Fibroblast of peridontal ligament (primary cell): ENCODE measurements around the gene MROH2B.
A peak's percentile ranks its signal among the peaks of the same experiment; 100 is the strongest.

ENCODE experiments used
- DNase-seq: peaks from one replicate; pipeline ENCODE4 v3.0.0-alpha.2; 2010; ENCODE audit errors: extremely low read depth

The MROH2B gene

DNA sequence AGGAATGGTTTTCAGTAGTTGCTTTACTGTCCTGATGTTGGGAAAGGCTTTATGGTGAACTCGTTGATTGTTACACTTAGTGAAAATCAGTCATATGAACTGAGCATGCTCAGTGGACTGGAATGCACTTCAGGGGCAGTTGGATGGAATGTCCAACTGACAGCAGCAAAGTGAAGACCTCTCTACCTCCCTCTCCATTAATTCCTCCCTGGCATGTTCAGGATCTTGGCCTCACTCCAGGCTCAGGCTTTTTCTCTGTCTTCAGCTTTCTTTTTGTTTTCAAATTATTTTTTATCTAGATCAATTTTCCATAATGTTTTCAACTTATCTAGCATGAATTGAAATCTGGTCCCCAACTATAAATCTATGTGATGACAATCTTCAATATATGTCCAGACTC is at the start of gene MROH2B:
MROH2B (minus strand) TSS at position 101 of the 400 bp plus-strand sequence. CDS start 490 bp downstream, outside the sequence.
- no peak for DNase-seq

DNA sequence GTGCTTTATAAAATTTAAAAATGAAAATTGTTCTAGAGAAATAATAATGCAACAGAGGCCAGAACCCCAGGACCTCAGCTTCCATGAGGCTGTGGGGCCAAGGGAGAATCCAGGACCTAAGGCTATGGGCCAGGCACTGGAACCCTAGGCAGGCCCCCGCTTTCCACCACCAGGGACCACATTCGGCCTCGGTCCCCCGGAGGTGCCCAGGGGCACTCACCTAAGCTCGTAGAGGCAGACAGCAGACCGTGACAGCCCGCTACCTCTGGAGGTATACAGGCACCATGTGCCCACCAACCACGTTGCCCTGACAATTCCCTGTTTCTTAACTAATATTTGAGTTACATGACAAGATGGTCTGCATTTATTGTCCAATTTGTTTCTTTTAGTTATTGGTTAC is 49.5 kb upstream of the MROH2B start:
- DNase-seq = no peak

DNA sequence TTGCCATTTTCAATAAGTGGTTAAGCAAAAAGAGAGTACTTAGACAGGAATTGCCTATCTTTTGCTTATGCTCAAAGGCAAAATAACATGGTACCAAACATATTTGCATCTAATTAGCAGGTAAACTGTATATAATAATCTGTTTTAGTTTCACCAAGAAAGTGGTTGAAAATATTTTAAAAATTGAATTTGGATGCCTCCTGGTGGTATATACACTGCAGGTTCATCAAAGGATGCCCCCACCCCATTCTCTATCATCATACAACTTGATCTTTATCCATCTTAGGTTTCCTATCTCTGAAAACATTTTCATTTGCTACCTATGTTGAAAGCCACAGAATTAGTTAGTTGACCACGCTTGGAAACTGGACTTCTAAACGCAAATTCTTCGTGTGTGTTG is 47.0 kb upstream of the MROH2B start:
- DNase-seq = no peak

DNA sequence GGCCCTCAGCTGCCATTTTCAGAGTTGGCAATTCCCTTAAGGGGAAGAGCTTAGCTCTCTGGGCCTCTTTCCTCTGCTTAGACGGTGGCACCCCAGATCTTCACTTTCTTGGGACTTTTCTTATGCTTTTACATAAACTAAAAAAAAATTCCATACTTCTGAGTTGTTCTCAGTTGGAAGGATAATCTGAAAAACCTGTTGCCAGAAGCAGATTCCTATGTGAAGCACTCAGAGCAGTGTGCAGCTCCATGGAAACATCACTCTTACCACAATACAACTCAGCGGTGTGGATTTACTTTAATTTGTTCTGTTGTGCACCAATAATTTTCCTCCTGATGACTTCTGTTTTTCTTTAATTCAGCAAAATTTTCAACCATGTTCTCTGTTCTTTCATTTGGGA is 44.1 kb upstream of the MROH2B start:
- DNase-seq = peak; percentile 95

DNA sequence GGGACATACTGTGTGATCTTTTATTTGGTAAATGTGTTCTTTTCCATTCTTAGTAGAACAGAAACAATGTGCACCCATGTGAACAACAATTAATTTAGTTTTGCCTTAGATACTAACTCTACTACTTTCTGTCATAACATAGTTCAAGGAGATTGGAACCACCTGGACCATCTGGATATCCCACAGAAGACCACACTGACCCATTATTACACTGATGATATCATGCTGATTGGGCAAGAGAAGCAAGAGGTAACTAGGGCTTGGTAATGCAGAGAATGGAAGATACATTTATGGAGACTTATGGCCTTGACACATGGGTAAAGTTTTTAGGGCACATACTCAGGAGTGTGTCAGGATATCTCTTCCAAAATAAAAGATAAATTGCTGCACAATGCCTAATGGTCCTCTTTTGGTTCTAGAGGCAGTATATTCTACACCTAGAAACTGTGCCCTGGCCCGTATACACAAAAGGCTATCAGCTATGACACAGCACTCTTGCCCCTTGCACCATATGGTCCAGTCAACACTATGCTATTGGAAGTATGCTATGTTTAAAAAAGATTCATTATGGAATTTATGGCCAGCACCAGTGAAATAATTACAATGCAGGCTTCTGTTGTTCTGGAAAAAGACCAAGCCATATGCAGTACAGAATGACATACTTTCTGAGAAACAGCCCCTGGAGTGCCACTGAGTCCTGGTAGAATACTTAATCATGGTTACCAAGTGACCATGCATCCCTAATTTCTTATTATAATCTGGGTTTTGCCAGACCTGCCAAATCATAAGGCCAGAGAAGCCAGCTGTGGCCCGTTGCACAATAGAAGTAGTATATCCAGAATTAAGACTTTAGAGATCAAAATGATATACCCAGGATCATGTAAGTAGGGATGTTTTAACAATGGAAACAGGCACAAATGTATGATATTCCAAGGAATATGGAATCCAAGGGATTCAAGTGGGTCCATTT is 41.6 kb upstream of the MROH2B start:
- peak; percentile 79 for DNase-seq

DNA sequence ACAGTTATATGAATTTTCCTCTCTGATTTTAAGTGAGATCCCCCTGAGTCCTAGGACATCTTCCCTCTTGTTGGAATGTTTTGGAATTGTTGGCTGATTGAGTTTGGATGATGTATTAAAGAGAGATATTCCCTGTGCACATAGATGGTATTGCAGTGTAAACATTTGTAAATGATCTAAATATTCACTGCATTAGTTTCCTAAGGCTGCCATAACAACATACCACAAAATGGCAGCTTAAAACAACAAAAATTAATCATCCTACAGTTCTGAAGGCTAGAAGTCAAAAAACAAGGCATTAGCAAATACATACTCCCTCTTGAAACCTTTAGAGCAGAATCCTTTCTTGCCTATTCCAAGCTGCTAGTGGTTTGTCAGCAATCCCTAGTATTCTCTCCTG is 38.0 kb upstream of the MROH2B start:
- DNase-seq = peak; percentile 63

DNA sequence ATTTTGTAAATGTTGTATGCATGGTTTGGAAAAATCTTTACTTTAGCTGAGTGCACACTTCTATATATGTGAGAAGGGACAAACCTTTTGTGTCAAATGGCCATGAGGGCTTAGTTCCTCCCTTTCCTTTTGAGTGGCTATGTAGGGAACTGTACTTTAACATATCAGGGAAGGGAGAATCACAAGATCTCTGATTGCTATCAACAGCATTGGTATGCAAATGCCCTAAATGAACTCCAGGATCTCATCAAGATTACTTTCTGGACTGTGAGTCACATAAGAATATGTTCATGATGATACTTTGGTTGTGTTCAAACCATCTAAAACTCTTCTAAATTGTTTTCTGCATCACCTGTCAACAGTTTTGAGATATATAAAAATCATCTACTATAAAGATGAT is 31.2 kb upstream of the MROH2B start:
- DNase-seq = no peak

DNA sequence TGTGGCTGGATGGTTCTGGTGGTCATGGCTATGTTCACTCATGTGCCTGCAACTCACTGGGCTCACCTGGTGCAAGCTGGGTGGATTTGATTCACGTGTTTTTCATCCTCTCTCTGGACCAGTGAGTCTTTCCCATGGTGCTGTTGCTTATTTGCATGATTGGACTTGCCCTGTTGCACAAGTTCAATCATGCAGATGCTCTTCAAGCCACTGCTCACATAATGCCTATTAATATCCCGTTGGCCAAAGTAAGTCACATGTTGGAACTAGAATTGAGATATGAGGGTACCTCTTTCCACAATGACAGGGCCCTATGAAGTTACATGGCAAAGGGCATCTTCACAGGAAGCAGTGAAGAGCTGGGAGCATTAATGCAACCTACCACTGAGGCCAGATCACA is 26.5 kb upstream of the MROH2B start:
- no peak for DNase-seq

DNA sequence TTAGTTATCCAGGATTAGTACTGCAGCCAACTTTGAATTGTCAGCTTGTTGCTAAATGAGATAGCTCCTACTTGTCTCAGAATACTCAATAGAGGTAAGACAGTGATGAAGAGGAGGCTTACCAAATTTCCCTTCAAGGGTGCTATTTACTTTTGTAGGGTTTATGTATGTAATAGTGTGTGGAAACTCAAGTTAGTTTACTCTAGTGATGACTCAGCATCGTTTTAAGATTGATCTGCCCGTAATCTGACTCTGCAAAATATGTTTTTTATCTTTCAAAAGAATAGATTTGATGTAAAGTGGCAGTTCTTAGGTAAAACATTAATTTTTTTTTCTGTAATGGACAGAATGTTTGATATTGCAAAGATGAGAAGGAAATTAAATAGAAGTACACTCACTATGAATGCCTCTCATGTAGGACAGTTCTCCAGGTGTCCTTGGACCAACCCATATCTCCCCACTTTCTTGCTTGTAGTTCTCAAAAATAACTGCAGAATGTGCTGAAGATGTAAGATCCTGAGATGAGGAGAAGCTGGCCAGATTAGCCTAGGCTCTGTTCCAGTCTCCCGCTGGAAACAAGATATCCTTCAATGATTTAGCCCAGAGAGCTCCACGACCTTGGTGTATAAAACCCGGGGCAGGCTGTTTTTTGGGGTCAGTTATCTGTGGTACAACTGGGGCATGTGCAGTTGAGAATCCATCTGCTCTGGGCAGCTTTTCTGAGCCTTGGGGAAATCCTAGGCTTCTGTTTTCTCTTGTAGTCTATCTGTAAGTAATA is 24.4 kb upstream of the MROH2B start:
- no peak for DNase-seq

DNA sequence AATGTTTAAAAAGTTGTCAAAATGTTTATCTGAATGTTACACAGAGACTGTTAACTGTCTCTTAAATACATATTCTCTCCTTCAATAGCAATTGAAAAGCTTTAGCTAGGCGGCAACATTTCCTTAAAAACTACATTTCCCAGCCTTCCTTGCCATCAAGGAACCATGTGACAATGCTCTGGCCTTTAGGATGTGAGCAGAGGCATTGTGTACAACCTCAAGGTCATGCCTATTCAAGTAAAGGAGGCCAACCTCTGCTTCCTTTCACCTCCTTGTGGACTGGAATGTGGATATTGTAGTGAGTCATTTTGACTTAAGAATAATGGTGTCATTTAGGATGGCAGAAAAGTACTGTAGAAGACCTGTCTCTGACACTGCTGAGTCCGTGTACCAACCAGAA is 23.7 kb upstream of the MROH2B start:
- DNase-seq = no peak

DNA sequence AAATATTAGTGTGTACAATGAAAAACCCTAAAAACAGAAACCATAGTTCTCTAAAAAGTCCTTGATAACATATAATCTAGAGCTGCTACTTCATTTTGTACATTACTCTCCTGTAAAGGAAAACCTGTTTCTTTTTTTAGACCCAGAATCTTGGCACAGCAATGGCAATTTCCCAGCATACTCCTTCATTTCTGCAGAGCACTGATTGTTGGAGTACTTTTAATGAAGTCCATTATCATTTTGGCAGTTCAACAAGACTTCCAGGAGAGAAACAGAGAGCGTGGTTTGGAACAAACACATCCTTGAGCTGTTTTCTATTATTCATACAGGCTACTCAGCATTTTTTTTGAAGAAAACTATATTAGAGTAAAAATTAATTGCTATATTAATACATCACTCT is 22.7 kb upstream of the MROH2B start:
- DNase-seq = no peak

DNA sequence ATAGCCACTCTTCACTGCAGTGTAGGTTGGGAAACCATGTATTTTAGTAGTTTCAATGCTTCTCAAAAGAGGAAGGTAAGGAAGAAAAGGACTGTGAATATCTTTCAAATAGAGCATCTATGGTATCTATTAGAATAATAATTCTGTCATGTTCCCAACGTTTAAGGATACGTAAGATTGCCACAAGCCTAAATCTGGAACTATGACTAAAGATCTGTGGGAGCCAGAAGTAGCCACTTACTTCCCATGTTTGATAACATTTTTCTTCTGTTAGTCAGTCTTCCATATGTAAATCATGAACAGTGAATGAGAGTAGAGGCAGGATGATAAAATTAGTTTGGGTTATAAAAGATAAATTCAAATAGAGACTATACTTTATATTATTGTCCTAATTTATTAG is 16.3 kb upstream of the MROH2B start:
- DNase-seq = peak; percentile 86

DNA sequence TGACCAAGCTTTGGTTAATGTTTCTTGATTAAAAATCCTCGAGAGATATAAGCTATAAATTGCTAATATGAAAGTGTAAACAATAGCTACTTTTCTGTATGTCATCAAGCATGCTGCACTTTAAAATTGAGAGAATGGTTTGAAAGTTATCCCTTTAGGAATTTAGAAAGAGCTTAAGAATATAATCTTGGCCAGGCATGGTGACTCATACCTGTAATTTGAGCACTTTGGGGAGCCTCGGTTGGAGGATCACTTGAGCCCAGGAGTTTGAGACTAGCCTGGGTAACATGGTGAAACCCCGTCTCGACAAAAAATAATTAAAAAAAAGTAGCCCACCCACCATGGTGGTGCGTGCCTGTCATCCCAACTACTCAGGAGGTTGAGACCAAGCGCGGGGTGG is 12.2 kb upstream of the MROH2B start:
- DNase-seq = peak; percentile 64

DNA sequence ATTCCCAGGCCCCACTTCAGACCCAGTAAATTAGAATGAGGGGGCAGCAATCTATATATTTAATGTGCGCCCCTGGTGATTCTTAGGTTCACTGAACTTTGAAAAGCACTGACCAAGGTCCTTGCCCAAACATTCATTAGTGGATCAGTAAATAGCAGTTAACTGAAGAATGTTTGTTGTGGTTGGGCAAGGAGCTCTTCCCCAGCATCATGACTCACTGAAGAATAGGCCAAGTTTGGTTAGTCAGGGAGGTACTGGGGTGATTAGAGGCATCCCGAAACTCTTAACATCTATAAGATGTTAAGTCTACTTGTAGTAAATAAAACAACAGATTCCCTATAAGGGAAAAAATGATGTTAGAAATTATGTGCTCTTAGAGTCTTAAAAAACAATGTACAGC is 833 bp upstream of the MROH2B start:
- peak; percentile 82 for DNase-seq

DNA sequence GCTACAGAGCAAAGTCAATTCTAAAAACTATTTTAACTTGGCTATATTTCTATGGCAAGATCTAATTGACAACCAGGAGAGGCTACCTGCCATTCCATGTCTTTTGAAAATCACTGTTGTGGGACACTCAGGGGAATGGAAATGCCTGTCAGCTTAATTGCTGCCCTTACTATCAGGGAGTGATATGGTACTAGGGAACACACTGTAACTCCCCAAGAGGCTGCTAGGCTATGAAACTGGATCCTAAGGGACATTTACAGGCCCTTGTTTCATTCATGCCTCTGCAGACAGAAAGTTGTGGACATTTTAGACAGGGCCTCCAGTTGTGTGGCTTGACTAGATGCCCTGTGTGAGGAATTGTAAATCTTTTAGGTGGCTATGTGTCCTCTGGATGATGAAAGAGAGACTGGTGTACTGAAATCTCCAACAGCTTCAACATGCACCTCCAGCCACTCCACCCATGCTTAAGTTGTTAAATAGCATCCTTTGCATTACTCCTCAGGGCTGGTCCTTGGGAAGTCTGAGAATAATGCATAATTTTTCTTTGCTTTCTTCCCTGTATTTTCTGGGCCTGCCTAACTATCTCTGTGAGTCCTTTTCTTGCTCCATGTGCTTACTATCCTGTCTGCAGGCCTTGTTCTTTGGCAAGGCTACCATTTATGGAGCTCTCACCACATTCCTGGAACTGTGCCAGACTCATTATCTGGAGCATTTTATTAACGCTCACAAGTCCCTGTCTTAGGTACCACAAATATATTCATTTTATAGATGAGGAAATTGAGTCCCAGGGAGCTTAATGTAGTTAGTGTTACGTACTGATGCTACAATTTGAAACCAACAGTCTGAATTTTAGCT is 3.2 kb downstream of the MROH2B start:
- no peak for DNase-seq

DNA sequence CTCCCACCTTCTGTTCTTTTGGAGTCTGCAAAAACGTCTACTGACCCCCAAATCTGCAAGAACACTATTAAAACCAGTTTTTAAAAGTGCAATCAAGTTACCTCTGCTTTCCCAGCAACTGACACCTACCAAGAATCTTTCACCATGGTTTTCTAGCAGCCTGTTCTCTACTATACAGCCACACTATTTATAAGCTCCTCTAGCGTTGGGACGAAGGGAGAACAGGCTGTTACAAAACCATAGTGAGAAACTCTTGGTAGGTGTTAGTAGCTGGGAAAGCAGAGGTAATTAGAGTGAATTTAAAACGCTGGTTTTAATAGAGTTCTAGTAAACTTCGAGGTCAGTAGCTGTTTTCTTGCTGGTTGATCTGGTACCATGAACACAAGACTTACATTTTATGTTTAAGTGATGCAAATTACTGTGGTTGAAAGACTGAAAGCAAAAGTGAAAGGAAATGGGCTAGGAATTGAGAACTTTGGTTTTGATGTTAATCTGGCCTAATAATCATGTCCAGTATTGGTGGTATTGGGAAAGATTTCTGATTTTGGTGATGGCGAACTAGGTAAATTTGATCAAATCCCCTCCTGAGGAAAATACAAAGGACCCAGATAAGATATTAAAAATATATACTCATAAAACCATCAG is 5.3 kb downstream of the MROH2B start:
- peak; percentile 33 for DNase-seq

DNA sequence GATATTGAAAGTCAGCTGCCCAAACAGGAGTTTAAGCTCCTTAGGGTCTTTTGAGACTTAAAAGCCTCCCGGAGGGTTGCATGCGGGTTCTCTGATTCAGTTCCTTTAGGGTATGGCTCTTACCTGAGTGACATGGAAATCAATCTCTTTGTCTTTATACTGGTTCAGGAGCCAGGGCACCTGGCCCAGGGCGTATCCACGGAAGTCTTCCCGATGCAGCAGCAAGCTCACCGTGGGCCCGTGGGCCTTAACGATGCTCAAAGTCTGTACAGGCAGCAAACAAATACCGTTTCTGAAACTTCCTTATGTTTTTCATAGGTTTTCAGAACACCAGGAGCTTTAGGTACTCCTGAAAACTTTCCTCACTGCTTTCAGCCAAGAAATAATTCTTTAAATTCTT is 13.2 kb downstream of the MROH2B start:
- no peak for DNase-seq

DNA sequence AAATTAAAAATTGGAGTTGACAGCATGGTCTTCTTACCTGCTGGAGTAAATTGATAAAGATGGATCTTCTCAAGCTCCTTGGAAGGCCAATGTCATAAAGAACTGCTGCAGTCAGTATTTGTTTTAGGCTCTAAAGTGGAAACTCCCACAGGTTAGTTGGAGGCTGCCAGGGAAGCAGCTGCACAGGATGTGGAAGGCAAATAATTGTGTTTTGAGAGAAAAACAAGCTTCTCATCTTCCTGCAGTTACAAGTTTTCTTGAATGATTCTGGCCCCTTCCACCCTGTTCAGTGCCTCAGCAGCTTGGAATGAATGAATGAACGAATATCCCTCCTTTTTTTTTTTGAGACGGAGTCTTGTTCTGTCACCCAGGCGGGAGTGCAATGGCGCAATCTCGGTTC is 13.9 kb downstream of the MROH2B start:
- DNase-seq = no peak

DNA sequence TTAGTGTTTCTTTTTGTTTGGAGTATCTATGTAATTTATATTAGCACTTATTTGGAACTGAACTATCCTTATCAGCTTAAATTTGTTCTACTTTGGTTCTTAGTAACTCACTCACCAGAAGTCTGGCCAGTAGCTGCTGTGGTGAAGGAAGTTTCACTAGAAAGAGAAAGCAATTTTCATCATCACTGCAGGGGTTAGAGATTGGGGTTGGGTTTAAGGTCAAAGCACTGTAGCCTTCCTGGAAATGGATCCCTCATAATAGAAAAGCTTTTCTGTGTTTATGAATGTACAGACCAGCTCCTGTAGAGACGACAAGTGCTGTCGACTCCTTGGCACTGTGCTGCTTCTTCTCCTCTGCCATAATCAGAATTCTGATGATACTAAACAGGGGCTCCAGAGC is 22.2 kb downstream of the MROH2B start:
- no peak for DNase-seq

DNA sequence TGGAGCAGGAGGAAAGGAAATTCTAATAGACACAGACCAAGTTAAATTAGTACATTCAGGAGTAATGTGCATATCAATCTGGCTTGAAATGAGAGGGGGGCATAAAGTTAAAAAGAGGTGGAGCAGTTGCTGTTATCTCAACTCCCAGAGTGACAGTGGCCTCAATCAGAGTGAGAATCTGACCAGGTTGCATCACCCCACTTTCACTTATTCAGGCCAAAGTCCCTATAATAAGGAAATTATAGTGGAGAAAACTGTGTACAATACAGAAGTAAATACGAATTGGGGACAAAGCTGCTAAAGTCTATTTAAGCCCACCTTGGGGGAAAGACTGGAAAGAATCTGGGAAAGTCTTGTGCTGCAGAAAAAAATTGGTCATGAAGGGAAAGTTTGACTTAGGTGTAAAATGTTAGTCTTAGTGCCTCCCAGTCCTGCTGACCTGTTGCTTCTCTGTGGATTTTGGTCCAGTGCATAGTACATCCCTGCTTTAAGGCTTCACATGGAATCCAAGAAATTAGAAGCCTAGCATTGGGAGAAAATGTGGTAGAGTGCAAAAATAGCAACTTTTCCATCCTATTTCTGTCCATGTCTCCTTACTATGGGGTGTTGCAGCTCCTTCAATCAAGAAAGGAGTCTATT is 27.9 kb downstream of the MROH2B start:
- DNase-seq = no peak

DNA sequence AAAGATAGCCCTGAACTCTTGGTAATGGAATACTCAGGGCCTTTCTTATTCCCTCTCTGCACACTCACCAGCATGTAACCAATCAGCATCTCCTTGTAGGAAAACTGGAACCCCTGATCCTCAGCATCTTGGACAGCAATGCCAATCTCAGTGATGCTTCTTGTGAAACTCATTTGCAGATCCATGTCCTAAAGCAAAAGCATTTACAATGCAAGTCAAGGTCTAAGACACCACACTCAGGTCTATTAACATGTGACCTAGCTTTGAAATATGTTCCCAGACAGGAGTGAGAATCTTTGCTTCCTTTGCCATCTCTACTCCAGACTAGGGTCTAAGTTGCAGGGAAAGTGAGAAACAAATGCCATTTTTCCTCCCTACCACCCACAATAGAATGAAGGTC is 38.2 kb downstream of the MROH2B start:
- no peak for DNase-seq
